DOHH2 (cell line): Measurements from ENCODE around the gene TM4SF1.

Source experiments
- CTCF ChIP-seq: fragments of 200-600 bp; sonication (generic); IDR thresholded peaks from one replicate; pipeline ENCODE4 v1.5.1; 2014; ENCODE audit warnings: antibody characterized with exemption, mild to moderate bottlenecking, low read depth, low read length; ENCODE audit not compliant: poor library complexity, severe bottlenecking
- EZH2phosphoT487 ChIP-seq: fragments of 200-600 bp; sonication (generic); IDR thresholded peaks from 2 replicates; pipeline ENCODE4 v1.6.1; 2017; ENCODE audit warnings: borderline replicate concordance, mild to moderate bottlenecking, antibody characterized with exemption, low read length, moderate library complexity, mixed read lengths

- TF ChIP-seq CTCF (no peak), EZH2phosphoT487 (no peak)
Observed at GRCh38 chr3:149396476-149396875, 19.0 kb upstream of the TM4SF1 start.
